GM04504 (cell line): ENCODE measurements around the gene LGR5.
"Not testable (repeated sequence)": the region's sequence is repeated elsewhere in the genome, so short reads cannot be mapped to it uniquely, and the experiment has no call there.

Experiments
- DNase-seq: peaks from one replicate; pipeline ENCODE4 v3.0.0-alpha.2; 2012; ENCODE audit warnings: low read depth

Gene LGR5

DNA sequence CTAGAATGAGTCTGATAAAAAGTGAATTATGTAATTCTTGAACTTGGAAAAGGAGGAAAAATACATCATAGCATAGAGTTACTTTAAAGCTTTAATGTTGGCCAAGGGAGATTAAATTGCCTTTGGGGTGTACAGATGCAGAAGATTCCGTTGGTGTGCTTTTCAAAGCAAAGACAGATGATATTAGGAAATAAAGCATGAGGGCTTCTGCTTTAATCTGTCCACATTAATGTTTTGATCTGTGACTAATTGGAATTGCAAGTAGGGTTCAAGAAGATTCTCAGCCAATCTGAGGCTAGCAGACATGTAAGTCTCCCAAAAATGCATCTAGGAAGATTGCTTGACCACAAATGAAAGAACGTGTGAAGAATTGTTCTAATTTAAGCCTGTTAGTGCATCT, 35.2 kb downstream of the LGR5 start:
- DNase-seq, result no peak

DNA sequence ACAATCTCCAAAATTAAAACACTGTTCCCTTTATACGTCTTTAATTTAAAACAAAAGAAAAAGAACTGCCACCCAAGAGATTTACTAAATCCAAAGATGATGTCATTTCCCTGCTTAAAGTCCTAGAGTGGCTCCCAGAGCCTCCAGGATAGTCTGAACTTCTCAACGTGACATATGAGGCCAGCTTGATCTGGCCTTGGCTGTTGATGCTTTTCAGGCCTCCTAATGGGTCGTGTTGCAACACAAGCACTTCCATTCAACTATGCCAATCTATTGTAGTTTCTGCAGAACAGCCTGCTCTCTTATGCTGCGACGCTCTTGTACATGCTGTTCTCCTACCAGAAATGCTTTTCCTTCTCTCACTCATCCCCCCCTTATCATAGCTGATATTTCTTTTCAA, 35.7 kb downstream of the LGR5 start:
- peak; percentile 26 for DNase-seq

- DNase-seq, result peak; percentile 52
These were observed 36.9 kb downstream of the LGR5 start for GRCh38 chr12:71476513-71476912.

DNA sequence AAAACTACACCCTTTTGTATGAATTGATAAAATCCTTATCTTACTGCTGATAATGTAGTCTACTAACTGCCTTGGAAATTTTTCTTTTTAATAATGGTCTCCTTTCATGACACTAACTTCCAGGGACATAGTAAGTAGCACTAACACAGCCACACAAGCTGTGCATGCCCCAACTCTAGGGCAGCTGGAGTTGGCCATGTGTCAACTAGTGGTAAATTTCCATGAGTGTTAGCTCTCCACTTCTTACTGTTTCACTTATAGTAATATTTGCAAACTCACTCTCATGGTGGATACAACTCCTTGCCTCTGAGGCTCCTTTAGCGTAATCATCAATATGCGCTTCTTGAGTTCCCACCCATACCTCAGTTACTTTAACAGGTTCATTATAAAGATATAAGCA, 38.0 kb downstream of the LGR5 start:
- DNase-seq, result no peak

- DNase-seq, result no peak
These were observed 38.7 kb downstream of the LGR5 start for GRCh38 chr12:71478270-71478669.

GRCh38 chr12:71484272-71484905, 44.8 kb downstream of the LGR5 start:
- no peak for DNase-seq

DNA sequence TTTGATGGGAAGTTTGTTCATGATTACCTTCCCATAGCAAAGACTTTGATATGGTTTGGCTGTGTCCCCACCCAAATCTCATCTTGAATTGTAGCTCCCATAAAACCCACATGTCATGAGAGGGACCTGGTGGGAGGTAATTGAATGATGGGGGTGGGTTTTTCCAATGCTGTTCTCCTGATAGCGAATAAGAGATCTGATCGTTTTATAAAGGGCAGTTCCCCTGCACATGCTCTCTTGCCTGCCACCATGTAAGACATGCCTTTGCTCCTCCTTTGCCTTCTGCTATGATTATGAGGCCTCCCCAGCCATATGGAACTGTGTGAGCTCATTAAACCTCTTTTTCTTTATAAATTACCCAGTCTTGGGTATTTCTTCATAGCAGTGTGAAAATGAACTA, 51.2 kb downstream of the LGR5 start:
- not testable (repeated sequence) for DNase-seq

DNA sequence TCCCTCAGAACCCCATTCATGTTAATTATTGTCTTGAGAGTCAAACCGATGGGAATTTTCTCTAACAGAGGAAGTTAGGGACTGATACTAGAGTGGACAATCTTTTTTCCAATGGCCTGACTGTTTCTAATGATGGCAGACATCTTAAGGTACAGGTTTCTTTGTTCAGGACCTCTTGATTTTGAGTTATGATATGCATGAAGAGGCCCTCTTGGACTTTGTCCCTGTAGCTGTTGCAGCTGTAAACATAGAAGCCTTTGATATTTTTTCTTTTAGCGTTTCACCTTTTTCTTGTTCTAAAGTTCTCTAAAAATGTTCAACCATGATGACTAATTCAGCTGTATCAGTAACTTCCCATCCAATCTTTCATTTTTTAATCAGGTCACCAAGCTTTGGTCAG, 53.0 kb downstream of the LGR5 start:
- no peak for DNase-seq

DNA sequence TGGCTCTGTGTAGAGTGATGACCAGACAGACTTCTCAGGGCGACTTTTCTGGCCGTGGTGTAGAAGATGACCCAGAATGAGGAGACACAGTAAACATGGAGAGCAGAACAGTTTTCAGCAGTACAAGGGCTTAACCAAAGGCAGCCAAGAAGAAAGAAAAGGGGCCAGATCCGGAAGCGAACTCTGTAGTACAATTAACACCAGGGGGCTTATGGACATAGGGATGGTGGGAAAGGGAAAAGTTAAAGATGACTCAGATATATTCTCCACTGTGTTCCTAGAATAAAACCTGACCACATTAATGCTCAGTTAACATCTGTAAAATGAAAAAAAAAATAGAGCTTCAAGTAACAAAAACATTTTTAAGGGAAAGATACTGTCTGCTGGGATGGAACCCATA, 60.2 kb downstream of the LGR5 start:
- no peak for DNase-seq

DNA sequence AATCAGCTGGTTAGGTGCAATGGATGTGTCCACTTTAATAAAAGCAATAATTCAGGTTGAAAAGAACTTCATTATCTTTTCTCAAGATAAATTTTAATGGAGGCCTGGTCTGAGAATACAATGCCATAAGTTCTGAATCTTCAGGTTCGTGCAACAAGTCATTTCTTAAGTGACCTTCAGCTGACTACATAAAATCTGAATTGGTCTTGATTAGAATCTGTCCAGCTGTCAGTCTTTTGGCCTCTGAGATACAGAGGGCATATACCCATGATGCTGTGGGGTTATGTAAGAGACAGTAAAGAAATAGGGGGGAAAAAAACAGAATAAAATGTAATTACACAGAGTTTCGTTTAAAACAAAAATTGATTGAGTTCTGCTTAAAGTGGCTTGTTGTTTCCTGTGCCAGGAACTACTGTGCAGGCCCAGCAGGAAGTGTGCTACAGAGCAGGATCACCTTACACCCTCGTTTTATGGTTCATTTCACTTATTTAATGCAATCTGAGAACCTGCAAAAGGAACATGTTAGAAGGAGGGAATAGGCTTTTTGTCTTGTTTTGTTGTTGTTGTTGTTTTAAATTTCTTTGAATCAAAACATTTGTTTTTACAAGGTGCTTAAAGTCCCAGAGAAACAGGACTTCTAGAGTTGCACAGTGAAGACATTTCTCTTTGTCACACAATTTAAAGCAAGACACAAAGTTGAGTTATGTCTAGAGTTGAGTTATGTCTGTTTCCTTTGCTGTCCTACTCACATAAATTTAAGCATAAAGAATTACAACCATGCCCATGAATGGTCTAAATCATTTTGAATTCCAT, 64.2 kb downstream of the LGR5 start:
- no peak for DNase-seq

DNA sequence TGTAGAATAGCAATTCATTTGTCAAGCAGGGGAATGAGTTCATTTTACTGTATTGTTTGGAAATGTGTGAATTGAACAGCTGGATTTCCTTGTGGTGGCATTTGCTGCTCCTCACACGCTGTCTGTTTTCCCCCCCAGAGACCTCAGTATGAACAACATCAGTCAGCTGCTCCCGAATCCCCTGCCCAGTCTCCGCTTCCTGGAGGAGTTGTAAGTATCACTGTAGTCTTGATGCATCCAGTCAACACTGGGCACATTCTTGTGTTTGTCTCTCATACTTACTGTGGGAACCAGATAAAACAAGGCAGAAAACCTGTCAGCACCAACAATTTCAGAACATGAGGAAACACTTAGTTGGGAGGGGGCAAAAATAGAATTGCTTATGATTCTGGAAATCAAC, 64.9 kb downstream of the LGR5 start:
- DNase-seq, result no peak

DNA sequence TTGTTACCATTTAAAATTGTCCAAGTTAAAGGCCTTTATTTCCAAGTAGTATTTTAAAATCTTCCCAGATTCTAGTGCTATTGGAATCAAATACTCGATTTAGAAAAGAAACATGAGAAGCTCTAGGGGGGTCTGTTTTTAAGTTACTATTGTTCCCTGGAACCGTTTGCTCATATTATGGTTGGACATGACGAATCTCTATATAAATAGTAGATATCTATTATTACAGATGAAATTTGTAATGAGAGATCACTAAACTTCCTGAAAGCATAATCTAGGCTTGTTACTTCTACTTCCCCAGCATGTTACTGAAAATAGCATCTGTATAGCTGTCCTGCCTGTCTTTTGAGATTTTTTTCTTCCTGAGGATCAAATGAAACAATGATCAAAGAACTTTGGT, 70.1 kb downstream of the LGR5 start:
- no peak for DNase-seq

DNA sequence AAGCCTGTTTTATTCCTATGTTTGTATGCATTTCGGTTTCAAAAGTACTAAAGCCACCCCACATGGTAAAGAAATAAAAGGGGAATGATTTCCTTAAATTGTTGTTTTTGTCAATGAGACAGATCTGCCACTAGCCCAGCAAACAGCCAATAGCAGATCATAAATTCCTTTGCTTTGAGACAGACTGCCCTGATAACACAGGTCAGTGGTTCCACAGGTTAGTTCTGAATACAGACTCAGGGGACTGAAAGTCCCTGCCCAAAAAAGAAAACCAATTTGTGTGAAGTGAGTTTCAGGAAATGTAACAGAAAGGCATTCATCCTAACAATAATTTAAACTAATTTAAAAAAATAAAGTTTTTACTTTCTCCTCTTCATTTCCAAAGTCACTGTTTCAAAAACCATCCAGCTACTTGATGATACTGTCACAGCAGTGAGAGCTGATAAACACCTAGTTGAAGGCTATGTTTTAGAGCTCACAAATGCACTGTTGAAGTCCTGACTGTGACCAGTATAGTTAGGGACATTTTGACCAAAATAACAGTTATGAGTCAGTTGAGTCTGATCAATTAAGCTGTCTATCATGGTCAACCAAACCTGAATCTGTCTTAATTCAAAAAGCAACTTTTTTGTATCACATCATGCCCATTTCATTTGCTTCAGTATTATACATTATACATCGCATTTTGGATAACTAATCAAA, 77.7 kb downstream of the LGR5 start:
- no peak for DNase-seq

- DNase-seq, result no peak
These were observed 81.5 kb downstream of the LGR5 start for GRCh38 chr12:71521125-71521524.

DNA sequence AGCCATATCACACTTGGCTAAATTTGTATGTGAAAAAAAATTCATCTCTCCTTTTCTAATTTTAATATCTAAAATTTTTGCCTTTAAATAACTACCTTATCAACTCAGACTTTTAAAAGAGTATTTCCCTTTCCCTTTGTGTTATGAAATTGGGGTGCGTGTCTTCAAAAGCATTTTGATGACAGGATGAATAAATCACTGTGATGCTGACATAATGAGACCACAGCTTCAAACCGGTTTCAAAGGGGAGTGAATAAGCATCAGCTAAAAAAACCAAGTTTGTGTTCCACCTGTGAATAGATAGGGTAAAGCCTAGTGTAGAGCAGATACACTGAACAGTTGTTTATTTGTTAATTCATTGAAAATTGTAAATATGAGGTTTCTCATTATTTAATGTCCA, 85.0 kb downstream of the LGR5 start:
- no peak for DNase-seq

- DNase-seq, result no peak
These were observed 94.1 kb downstream of the LGR5 start for GRCh38 chr12:71533703-71534102.

DNA sequence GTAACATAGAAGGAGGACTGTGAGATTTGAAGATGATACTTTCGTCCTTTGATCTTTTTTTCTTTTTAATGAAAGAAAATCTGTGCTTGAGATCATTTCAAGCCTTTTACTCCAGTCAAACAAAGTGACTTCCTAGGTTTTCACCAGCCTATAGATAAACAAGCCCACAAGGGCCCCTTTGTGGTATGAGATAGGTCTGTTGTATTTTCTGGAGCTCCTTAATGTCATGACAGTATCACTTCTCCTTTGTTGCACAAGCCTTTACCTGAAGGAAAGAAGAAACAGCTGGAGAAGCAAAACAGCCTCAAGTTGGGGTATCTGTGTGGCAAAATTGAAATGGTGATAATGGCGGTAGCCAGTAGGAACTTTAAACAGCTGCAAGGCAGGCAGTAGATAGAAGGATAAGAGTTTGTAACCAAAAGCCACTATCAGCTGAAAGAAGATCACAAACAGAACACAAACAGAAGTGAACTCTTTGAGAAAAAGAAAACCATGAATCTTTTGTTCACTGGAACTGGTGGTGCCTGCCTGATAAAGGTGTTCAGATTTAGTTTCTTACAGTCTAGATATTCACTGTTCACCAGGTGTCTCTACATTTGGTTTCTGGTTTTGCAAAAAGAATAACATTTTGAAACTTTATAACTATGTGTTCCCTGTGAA, 96.8 kb downstream of the LGR5 start:
- DNase-seq, result no peak

- DNase-seq, result no peak
These were observed 97.5 kb downstream of the LGR5 start for GRCh38 chr12:71536939-71537622.

GRCh38 chr12:71538807-71539206, 99.2 kb downstream of the LGR5 start:
- DNase-seq, result no peak

DNA sequence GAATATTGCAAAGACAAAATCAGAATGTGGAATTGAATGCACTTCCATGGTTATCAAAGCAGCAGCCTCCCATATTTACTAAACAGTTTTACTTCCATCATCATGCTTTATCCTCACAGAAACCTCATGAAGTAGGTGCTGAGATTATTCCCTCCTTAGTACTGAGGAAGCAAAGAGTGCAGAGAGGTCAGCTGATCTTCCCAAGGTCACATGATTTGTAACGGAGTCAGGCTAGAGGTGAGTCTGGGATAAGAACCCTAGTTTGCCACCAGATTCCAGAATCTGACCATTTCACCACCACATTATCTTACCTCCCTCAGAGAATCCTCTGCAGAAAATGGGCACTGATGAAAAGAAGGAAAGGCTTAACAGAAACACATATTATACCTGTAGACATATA, 102.0 kb downstream of the LGR5 start:
- no peak for DNase-seq

DNA sequence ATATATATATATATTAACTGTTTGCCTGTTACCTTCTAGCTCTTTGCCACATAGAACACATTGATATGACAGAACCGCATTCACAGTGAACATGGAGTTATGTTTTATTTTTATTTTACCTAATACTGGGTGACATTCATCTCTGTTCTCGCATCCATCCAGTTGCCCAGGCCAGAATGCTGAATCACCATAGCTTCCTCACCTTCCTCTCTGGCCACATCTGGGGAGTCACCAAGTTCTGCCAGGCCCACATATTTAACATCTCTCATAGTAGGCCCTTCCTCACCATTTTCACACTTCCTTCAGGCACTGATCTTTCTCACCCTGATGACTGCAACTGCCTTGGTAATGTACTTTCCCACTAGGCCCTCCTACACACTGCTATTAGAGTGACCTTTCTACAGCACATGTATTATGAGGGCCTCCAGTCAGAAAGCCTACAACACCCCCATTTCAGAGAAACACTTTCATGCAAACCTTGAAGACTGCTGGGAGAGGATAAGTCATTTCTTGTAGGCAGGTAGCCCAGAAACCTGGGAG, 106.8 kb downstream of the LGR5 start:
- DNase-seq, result no peak

- no peak for DNase-seq
These were observed 109.3 kb downstream of the LGR5 start for GRCh38 chr12:71548893-71549292.
